ENCODE measurements around the gene GJD3. TPM values are rescaled to one million over a fixed set of nuclear protein-coding genes. Genes with fewer than 3 reads are reported as not detected.
"Not testable (repeated sequence)": the region's sequence is repeated elsewhere in the genome, so short reads cannot be mapped to it uniquely, and the experiment has no call there.

GJD3 gene
- total RNA-seq, 3 donors from 2014 or later (not counting 1 experiment from before 2014, with no cell fraction given) = not detected

- no peaks in the 10 kb centered on the region for H3K9me3 ChIP-seq (ENCODE audit: control insufficient read depth, insufficient read depth, low read length)
- 100% methylated on average over 1 of the region's 1 CpG for WGBS (ENCODE audit: insufficient coverage)
These were observed 45.5 kb upstream of the GJD3 start for GRCh38 chr17:40410082-40410481.

GRCh38 chr17:40409540-40409939 lies 45.0 kb upstream of the GJD3 start:
- H3K36me3 ChIP-seq (ENCODE audit: control insufficient read depth, insufficient read depth, low read length); intact Hi-C loops (cut with micrococcal nuclease); H3K4me1 ChIP-seq (ENCODE audit: control insufficient read depth, insufficient read depth, low read length); ATAC-seq; DNase-seq; H3K9me3 ChIP-seq (ENCODE audit: control insufficient read depth, insufficient read depth, low read length); H3K27ac Mint-ChIP-seq; H3K4me3 ChIP-seq (ENCODE audit: low read length); H3K27me3 ChIP-seq (ENCODE audit: control insufficient read depth, insufficient read depth, low read length); H3K27ac ChIP-seq (ENCODE audit: low read length); H3K4me1 Mint-ChIP-seq; H3K4me3 Mint-ChIP-seq; H3K9me3 Mint-ChIP-seq; H3K27me3 Mint-ChIP-seq (ENCODE audit: low read depth in 2 of 2); H3K36me3 Mint-ChIP-seq: not testable (repeated sequence)
- 96% methylated on average over 4 of the region's 4 CpGs for WGBS (ENCODE audit: insufficient coverage)

More at GRCh38 chr17:40410082-40410481, 45.5 kb upstream of the GJD3 start:
- no peak for DNase-seq
- no peaks in the 10 kb centered on the region for H3K36me3 Mint-ChIP-seq
- no peak overlapping the region for H3K27ac Mint-ChIP-seq
- H3K27ac ChIP-seq (ENCODE audit: low read length) = no peak overlapping the region
- TF ChIP-seq, protein P1, sequence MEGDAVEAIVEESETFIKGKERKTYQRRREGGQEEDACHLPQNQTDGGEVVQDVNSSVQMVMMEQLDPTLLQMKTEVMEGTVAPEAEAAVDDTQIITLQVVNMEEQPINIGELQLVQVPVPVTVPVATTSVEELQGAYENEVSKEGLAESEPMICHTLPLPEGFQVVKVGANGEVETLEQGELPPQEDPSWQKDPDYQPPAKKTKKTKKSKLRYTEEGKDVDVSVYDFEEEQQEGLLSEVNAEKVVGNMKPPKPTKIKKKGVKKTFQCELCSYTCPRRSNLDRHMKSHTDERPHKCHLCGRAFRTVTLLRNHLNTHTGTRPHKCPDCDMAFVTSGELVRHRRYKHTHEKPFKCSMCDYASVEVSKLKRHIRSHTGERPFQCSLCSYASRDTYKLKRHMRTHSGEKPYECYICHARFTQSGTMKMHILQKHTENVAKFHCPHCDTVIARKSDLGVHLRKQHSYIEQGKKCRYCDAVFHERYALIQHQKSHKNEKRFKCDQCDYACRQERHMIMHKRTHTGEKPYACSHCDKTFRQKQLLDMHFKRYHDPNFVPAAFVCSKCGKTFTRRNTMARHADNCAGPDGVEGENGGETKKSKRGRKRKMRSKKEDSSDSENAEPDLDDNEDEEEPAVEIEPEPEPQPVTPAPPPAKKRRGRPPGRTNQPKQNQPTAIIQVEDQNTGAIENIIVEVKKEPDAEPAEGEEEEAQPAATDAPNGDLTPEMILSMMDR (IDR thresholded peaks at IDR 0.05) = no peak
- H3K4me1 ChIP-seq (ENCODE audit: control insufficient read depth, insufficient read depth, low read length) = no peaks in the 10 kb centered on the region
- H3K9me3 Mint-ChIP-seq = no peaks in the 10 kb centered on the region
- ATAC-seq = no peak
- intact Hi-C loops (cut with micrococcal nuclease) = no loop called here
- no peak overlapping the region for H3K4me3 ChIP-seq (ENCODE audit: low read length)
- H3K4me1 Mint-ChIP-seq = no peaks in the 10 kb centered on the region
- no peak overlapping the region for H3K4me3 Mint-ChIP-seq
- H3K27me3 Mint-ChIP-seq (ENCODE audit: low read depth in 2 of 2) = no peaks in the 10 kb centered on the region
- H3K27me3 ChIP-seq (ENCODE audit: control insufficient read depth, insufficient read depth, low read length) = no peaks in the 10 kb centered on the region
- H3K36me3 ChIP-seq (ENCODE audit: control insufficient read depth, insufficient read depth, low read length) = no peaks in the 10 kb centered on the region

GRCh38 chr17:40407460-40407859 lies 42.9 kb upstream of the GJD3 start:
- no peak overlapping the region for H3K27ac ChIP-seq (ENCODE audit: low read length)
- H3K36me3 ChIP-seq (ENCODE audit: control insufficient read depth, insufficient read depth, low read length) = no peaks in the 10 kb centered on the region
- 100% methylated on average over 2 of the region's 3 CpGs for WGBS (ENCODE audit: insufficient coverage)
- Mint-ChIP-seq H3K9me3 (no peaks in the 10 kb centered on the region), H3K4me3 (no peak overlapping the region), H3K27me3 (ENCODE audit: low read depth in 2 of 2) (no peaks in the 10 kb centered on the region), H3K36me3 (no peaks in the 10 kb centered on the region), H3K4me1 (no peaks in the 10 kb centered on the region), H3K27ac (no peak overlapping the region)
- no peak for DNase-seq
- intact Hi-C loops (cut with micrococcal nuclease) = no loop called here
- no peak for ATAC-seq
- no peaks in the 10 kb centered on the region for H3K27me3 ChIP-seq (ENCODE audit: control insufficient read depth, insufficient read depth, low read length)
- TF ChIP-seq, protein P1 (IDR thresholded peaks at IDR 0.05) = no peak
- H3K4me1 ChIP-seq (ENCODE audit: control insufficient read depth, insufficient read depth, low read length) = no peaks in the 10 kb centered on the region
- H3K9me3 ChIP-seq (ENCODE audit: control insufficient read depth, insufficient read depth, low read length) = no peaks in the 10 kb centered on the region
- no peak overlapping the region for H3K4me3 ChIP-seq (ENCODE audit: low read length)

GRCh38 chr17:40404003-40404402 lies 39.5 kb upstream of the GJD3 start:
- intact Hi-C loops (cut with micrococcal nuclease) = no loop called here
- H3K4me3 Mint-ChIP-seq = no peak overlapping the region

More at GRCh38 chr17:40404003-40404402, 39.5 kb upstream of the GJD3 start:
- no peaks in the 10 kb centered on the region for H3K27me3 Mint-ChIP-seq (ENCODE audit: low read depth in 2 of 2)
- no peak overlapping the region for H3K27ac ChIP-seq (ENCODE audit: low read length)
- no peaks in the 10 kb centered on the region for H3K36me3 Mint-ChIP-seq
- no peaks in the 10 kb centered on the region for H3K9me3 ChIP-seq (ENCODE audit: control insufficient read depth, insufficient read depth, low read length)
- H3K27me3 ChIP-seq (ENCODE audit: control insufficient read depth, insufficient read depth, low read length) = no peaks in the 10 kb centered on the region
- peaks cover 0 to 4% of the 10 kb centered on the region in 2 donors for H3K4me1 Mint-ChIP-seq
- DNase-seq (no peak), ATAC-seq (no peak)
- H3K9me3 Mint-ChIP-seq = no peaks in the 10 kb centered on the region
- H3K36me3 ChIP-seq (ENCODE audit: control insufficient read depth, insufficient read depth, low read length) = no peaks in the 10 kb centered on the region
- H3K27ac Mint-ChIP-seq = no peak overlapping the region
- no peaks in the 10 kb centered on the region for H3K4me1 ChIP-seq (ENCODE audit: control insufficient read depth, insufficient read depth, low read length)
- TF ChIP-seq, protein P1 (IDR thresholded peaks at IDR 0.05) = no peak
- 100% methylated on average over 3 of the region's 3 CpGs for WGBS (ENCODE audit: insufficient coverage)
- no peak overlapping the region for H3K4me3 ChIP-seq (ENCODE audit: low read length)

All from natural killer cell (primary cell).